KG1 (cell line): Measurements from ENCODE around the gene ACOT7.
"Not testable (repeated sequence)": the region's sequence is repeated elsewhere in the genome, so short reads cannot be mapped to it uniquely, and the experiment has no call there.

Source experiments
- DNase-seq: peaks from one replicate; lab custom pipeline; 2025; lab: John Stamatoyannopoulos, UW

ACOT7 gene

GRCh38 chr1:6233376-6233775 is 160.2 kb downstream of the ACOT7 start:
- no peak for DNase-seq

- no peak for DNase-seq
Measured at GRCh38 chr1:6225651-6226050, 167.9 kb downstream of the ACOT7 start.

- no peak for DNase-seq
Measured at GRCh38 chr1:6224718-6225117, 168.8 kb downstream of the ACOT7 start.

- no peak for DNase-seq
Measured at GRCh38 chr1:6223617-6224016, 169.9 kb downstream of the ACOT7 start.

- DNase-seq: no peak
Measured at GRCh38 chr1:6222636-6223035, 170.9 kb downstream of the ACOT7 start.

GRCh38 chr1:6221210-6221784 is 172.3 kb downstream of the ACOT7 start:
- no peak for DNase-seq

- no peak for DNase-seq
Measured at GRCh38 chr1:6220236-6220635, 173.3 kb downstream of the ACOT7 start.

GRCh38 chr1:6219641-6220040 is 173.9 kb downstream of the ACOT7 start:
- not testable (repeated sequence) for DNase-seq

GRCh38 chr1:6218375-6219164 is 175.0 kb downstream of the ACOT7 start:
- DNase-seq: no peak
